Measurements from ENCODE around the gene CHST13.

DNA sequence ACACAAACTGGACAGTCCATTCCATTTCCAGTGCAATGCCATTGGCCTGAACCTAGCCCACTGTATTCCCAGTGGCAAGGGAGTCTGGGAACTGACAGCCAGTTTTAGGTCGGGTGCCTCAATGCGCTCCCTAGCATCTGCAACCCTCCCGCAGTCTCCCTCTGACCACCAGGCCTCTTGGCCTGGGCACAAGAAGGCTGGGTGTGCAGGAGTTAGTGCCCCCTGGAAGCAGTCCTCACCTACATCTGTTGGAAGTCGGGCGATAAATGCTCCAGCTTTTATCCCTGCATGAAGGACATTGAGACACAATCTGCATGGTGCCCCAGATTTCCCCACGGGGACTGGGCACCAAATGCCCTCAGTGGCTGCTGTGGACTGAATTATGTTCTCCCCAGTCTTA is 22.1 kb downstream of the CHST13 start:
- TF ChIP-seq EZH2 (IDR thresholded peaks at IDR 0.05; ENCODE audit: borderline replicate concordance, low read depth, low read length, severe bottlenecking), result no peak
- TF ChIP-seq, protein P1, sequence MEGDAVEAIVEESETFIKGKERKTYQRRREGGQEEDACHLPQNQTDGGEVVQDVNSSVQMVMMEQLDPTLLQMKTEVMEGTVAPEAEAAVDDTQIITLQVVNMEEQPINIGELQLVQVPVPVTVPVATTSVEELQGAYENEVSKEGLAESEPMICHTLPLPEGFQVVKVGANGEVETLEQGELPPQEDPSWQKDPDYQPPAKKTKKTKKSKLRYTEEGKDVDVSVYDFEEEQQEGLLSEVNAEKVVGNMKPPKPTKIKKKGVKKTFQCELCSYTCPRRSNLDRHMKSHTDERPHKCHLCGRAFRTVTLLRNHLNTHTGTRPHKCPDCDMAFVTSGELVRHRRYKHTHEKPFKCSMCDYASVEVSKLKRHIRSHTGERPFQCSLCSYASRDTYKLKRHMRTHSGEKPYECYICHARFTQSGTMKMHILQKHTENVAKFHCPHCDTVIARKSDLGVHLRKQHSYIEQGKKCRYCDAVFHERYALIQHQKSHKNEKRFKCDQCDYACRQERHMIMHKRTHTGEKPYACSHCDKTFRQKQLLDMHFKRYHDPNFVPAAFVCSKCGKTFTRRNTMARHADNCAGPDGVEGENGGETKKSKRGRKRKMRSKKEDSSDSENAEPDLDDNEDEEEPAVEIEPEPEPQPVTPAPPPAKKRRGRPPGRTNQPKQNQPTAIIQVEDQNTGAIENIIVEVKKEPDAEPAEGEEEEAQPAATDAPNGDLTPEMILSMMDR (IDR thresholded peaks at IDR 0.05; ENCODE audit: borderline replicate concordance, extremely low read depth, low read length, poor library complexity, severe bottlenecking), result no peak
